ENCODE data around the gene EZR. TPM values are rescaled to one million over a fixed set of nuclear protein-coding genes. Genes with fewer than 3 reads are reported as not detected.
A peak's percentile ranks its signal among the peaks of the same experiment; 100 is the strongest.

EZR gene
- total and polyA plus RNA-seq, 9 of the 15 experiments (the other 6 are each of a cell fraction or from before 2014, with no cell fraction given): 36.5 to 162 (median 104) TPM

DNA sequence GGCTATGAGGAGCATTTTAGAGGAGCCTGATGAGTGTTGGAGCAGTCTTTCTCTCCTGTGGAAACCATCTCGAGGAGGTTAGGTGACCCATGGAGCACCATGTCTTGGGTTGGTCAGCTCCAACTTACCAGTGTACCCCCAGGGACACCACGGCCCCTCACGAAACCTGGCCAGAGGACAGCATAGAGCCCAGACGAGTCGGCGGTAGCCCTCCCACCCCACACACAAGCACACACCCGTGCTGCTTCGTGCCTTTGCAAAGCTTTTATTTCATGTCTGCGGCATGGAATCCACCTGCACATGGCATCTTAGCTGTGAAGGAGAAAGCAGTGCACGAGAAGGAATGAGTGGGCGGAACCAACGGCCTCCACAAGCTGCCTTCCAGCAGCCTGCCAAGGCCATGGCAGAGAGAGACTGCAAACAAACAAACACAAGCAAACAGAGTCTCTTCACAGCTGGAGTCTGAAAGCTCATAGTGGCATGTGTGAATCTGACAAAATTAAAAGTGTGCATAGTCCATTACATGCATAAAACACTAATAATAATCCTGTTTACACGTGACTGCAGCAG, 53.6 kb downstream of the EZR start:
- Histone ChIP-seq H3K9me1 (ENCODE audit: control insufficient read depth, insufficient read depth, low read length) (no peaks in the 10 kb centered on the region), H2AFZ (ENCODE audit: low read depth, low read length) (no peak overlapping the region), H3K27me3 (ENCODE audit: control insufficient read depth in 2 of 2, insufficient read depth in 2 of 2, low read length in 2 of 2) (no peaks in the 10 kb centered on the region), H4K20me1 (replicated peaks; ENCODE audit: control insufficient read depth, insufficient read depth, low read length) (no peaks in the 10 kb centered on the region), H3K4me2 (ENCODE audit: insufficient read depth, low read length) (no peak overlapping the region), H3K4me3 (no peak overlapping the region), H3K9ac (ENCODE audit: insufficient read depth in 1 of 2, low read depth in 2 of 2, low read length in 2 of 2) (no peak overlapping the region), H3K36me3 (ENCODE audit: control insufficient read depth, insufficient read depth, low read length) (peaks cover 63% of the 10 kb centered on the region), H3K27ac (ENCODE audit: extremely low read depth, low read depth, low read length) (no peak overlapping the region), H3K79me2 (ENCODE audit: control insufficient read depth, insufficient read depth, low read length) (no peaks in the 10 kb centered on the region), H3K4me1 (replicated peaks in 1 of 2; ENCODE audit: control insufficient read depth in 2 of 2, insufficient read depth in 2 of 2, low read length in 2 of 2) (peaks cover 19 to 24% of the 10 kb centered on the region in 2 experiments; a peak in 4 of 5 replicates), H3K9me3 (replicated peaks; ENCODE audit: control insufficient read depth, insufficient read depth, low read depth, low read length) (no peaks in the 10 kb centered on the region)
- TF ChIP-seq MYC (IDR thresholded peaks at IDR 0.05; ENCODE audit: low read depth, low read length) (no peak), MYC (CRISPR knock-in tag; IDR thresholded peaks at IDR 0.05; ENCODE audit: borderline replicate concordance, low read depth) (no peak), TAF15 (IDR thresholded peaks at IDR 0.05; ENCODE audit: low read depth, low read length) (no peak), ILK (tag; IDR thresholded peaks at IDR 0.05; ENCODE audit: borderline replicate concordance, low read depth) (no peak), CC2D1A (IDR thresholded peaks at IDR 0.05) (no peak), ZNF77 (CRISPR knock-in tag; IDR thresholded peaks at IDR 0.05) (no peak), THRA (IDR thresholded peaks at IDR 0.05) (no peak), ZNF212 (CRISPR knock-in tag; IDR thresholded peaks at IDR 0.05) (no peak), L3MBTL2 (IDR thresholded peaks at IDR 0.05) (0 out of 2 replicates have a peak, but pooled peaks have one; percentile 13), NONO (IDR thresholded peaks at IDR 0.05; ENCODE audit: low read depth in 2 of 2, low read length in 1 of 2) (no peak), ARHGAP35 (IDR thresholded peaks at IDR 0.05; ENCODE audit: partially characterized antibody) (no peak), POLR2G (IDR thresholded peaks at IDR 0.05; ENCODE audit: low read depth, low read length) (peak; percentile 36; the same call in 1 of the 2 replicates), EGR1 (conservative IDR thresholded peaks at IDR 0.05) (peak; percentile 48), MAFK (IDR thresholded peaks at IDR 0.05; ENCODE audit: low read length) (no peak)
- in situ Hi-C loops (cut with MboI): no loop called here
- FAIRE-seq (no peak), ATAC-seq (no peak), DNase-seq (ENCODE audit: extremely low read depth in 1 of 4, low spot score in 3 of 4) (no peak)
- CTCF ChIA-PET (ENCODE audit: low intra/inter-chr PET ratio): interaction anchor here (0.6 kb wide), 1 partner anchor 106 kb away, joined by 5 read pairs; no protein-coding TSS in a partner anchor
- 90% methylated on average over 13 of the region's 13 CpGs for WGBS (ENCODE audit: insufficient coverage, low coverage, missing lambda C conversion rate)
- intact Hi-C loops (cut with micrococcal nuclease): no loop called here
- POLR2A ChIA-PET: interaction anchor here (0.6 to 1.7 kb wide), 9 partner anchors 9 to 559 kb away, joined by 3 to 9 read pairs (median 3); partner anchors contain the start of gene TAGAP
- no TSS peak for BruUV-seq (replicated peaks)
